ENCODE data around the gene CCDC148. TPM values are rescaled to one million over a fixed set of nuclear protein-coding genes. Genes with fewer than 3 reads are reported as not detected.

CCDC148 gene
- total RNA-seq, 2 experiments from 2014 or later = not detected

DNA sequence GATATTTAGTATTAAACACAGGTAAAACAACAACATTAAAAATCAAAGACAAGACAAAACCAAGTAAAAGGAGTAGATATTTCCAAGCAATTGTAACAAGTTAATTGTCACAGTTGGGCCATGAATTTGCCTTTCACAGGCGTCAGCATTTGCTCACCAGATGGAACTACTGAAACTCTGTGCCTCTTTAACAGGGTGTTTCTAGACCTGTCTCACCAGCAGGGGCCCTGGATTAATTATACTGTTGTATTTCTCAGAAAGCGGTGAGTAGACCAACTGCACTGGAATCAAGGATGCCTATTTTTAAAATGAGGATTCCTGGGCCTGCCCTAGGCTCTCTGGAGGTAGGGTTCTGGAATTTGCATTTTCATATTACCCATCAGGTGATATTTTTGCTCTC is 262.3 kb downstream of the CCDC148 start:
- ATAC-seq (no peak), DNase-seq (no peak)
- H3K4me3 Mint-ChIP-seq = no peak overlapping the region
- intact Hi-C loops (cut with micrococcal nuclease) = no loop called here
- H3K27me3 Mint-ChIP-seq = peaks cover 45% of the 10 kb centered on the region
- H3K27ac Mint-ChIP-seq = no peak overlapping the region
- ChIA-PET POLR2A (no interaction called here), CTCF (no interaction called here)
- H3K36me3 Mint-ChIP-seq (ENCODE audit: low read depth) = no peaks in the 10 kb centered on the region
- peaks cover 27% of the 10 kb centered on the region for H3K4me1 Mint-ChIP-seq (ENCODE audit: low read depth)
- TF ChIP-seq, protein P1, sequence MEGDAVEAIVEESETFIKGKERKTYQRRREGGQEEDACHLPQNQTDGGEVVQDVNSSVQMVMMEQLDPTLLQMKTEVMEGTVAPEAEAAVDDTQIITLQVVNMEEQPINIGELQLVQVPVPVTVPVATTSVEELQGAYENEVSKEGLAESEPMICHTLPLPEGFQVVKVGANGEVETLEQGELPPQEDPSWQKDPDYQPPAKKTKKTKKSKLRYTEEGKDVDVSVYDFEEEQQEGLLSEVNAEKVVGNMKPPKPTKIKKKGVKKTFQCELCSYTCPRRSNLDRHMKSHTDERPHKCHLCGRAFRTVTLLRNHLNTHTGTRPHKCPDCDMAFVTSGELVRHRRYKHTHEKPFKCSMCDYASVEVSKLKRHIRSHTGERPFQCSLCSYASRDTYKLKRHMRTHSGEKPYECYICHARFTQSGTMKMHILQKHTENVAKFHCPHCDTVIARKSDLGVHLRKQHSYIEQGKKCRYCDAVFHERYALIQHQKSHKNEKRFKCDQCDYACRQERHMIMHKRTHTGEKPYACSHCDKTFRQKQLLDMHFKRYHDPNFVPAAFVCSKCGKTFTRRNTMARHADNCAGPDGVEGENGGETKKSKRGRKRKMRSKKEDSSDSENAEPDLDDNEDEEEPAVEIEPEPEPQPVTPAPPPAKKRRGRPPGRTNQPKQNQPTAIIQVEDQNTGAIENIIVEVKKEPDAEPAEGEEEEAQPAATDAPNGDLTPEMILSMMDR (IDR thresholded peaks at IDR 0.05) = no peak
- H3K9me3 Mint-ChIP-seq = no peaks in the 10 kb centered on the region

DNA sequence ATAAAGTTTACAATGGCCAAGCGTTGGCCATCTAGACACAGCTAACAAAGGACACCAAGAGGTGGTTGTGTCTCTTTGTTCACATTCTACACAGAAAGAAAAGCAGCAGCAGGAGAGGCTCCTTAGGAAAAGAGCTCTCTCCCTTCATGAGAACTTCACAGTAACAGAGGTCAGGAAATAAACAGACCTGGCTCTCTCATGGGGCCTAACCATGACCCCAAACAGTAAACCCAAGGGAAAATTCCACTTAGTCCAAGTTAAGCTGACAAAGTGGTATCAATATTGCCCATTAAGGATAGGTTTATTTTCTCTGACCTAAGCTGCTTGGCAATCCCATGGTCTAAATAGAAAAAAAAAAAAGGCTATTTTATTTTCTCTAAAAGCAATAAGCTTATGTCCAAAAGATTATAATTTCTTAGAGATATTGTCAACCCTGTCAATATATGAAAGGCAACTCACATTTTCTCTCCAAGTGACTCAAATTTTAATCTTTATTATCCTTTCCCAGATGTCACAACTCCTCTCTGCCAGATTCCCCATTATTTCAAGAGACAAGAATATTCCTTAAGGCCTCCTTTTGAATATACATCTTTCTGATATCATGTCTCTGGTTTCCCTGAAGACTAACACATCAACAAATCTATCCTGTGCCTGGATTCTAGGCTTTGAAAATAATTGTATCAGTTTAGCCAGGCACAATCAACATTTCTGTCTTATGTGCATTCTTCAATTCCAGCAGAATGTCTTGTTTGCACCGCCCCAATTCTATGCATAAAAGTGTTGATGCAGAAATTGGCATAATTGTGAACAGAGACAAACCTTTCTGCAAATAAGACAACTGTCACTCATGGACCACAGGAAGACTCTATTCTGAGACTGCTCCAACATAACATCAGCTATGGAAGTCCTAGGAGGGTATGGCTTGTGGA is 263.8 kb downstream of the CCDC148 start:
- H3K36me3 Mint-ChIP-seq (ENCODE audit: low read depth) = no peaks in the 10 kb centered on the region
- ChIA-PET POLR2A (no interaction called here), CTCF (interaction anchor here (0.6 to 2.2 kb wide), 5 partner anchors 12 to 168 kb away, joined by 3 to 8 read pairs (median 4); no protein-coding TSS in a partner anchor)
- no peak overlapping the region for H3K27ac Mint-ChIP-seq
- TF ChIP-seq, protein P1 (IDR thresholded peaks at IDR 0.05) = no peak
- H3K4me1 Mint-ChIP-seq (ENCODE audit: low read depth) = peaks cover 27% of the 10 kb centered on the region
- no peaks in the 10 kb centered on the region for H3K9me3 Mint-ChIP-seq
- no peak overlapping the region for H3K4me3 Mint-ChIP-seq
- ATAC-seq = no peak
- peaks cover 39% of the 10 kb centered on the region for H3K27me3 Mint-ChIP-seq
- DNase-seq = no peak
- intact Hi-C loops (cut with micrococcal nuclease) = no loop called here

DNA sequence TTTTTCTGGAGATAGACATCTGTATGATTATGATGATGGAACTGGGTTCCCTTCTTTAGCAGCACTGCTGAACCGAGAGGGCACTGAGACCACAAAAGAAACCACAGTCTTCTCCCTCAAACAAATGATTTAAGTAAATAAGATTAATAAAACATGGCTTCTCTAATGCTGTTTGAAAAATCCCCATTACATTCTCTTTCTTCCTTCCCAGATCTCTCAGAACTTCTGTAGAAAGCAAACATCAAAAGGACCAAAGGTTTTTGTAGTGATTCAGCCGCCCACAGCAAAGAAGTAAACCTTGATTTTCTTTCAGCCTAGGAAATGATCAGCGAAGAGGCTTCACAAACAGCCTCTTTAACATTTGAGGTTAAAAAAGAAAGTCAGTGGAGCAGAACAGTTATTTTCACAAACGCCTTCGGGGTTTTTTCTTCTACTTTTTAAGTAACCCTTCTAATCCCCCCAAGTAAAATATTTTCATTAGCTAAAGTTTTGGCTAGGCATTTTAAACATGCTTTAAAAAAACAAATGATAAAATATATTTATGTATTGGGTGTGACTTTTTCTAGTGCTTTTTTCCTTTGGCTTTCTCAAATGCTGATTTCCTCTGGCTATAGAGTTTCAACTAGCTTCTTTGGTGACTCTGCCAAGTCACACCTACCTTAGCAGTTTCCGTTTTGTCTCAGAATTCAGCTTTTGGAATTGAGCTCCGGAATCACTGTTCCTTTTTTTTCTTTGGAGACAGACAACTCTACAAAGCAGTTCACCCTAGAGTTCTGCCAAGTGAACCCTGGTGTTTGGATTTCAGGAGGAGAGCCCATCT is 265.3 kb downstream of the CCDC148 start:
- Mint-ChIP-seq H3K4me1 (ENCODE audit: low read depth) (peaks cover 27% of the 10 kb centered on the region), H3K36me3 (ENCODE audit: low read depth) (no peaks in the 10 kb centered on the region), H3K27ac (peak overlapping the region; percentile 28), H3K4me3 (no peak overlapping the region), H3K9me3 (no peaks in the 10 kb centered on the region), H3K27me3 (peaks cover 29% of the 10 kb centered on the region)
- intact Hi-C loops (cut with micrococcal nuclease) = no loop called here
- CTCF ChIA-PET = interaction anchor here (1.7 to 2.2 kb wide), 2 partner anchors 12 to 13 kb away, joined by 4 to 8 read pairs; no protein-coding TSS in a partner anchor
- peak; percentile 88 for ATAC-seq
- TF ChIP-seq, protein P1 (IDR thresholded peaks at IDR 0.05) = no peak
- POLR2A ChIA-PET = no interaction called here
- peak; percentile 56 for DNase-seq

DNA sequence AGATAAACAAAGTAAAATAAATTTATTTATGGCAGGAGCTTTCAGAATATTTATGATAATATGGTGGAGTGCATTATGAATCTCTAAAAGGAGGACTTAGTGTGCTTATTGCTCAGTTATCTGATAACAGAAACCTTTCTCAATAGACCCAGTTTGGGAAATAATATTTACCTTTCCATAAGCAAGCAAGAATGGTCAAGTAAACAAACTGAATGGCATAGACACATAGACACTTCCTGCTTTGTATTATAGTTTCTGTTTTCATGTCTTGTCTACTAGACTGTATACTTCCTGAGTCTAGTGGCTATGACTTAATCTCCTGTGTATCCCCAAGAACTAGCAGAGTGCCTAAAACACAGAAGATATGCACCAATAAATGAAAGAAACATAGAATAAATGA is 267.0 kb downstream of the CCDC148 start:
- peaks cover 27% of the 10 kb centered on the region for H3K4me1 Mint-ChIP-seq (ENCODE audit: low read depth)
- H3K9me3 Mint-ChIP-seq = no peaks in the 10 kb centered on the region
- H3K36me3 Mint-ChIP-seq (ENCODE audit: low read depth) = no peaks in the 10 kb centered on the region
- H3K27me3 Mint-ChIP-seq = peaks cover 23% of the 10 kb centered on the region
- TF ChIP-seq, protein P1 (IDR thresholded peaks at IDR 0.05) = no peak
- ATAC-seq (no peak), DNase-seq (no peak)
- no peak overlapping the region for H3K27ac Mint-ChIP-seq
- POLR2A ChIA-PET = no interaction called here
- H3K4me3 Mint-ChIP-seq = no peak overlapping the region
- CTCF ChIA-PET = no interaction called here
- intact Hi-C loops (cut with micrococcal nuclease) = loop anchor here (5.0 kb wide), 1 partner anchor 268 kb away; the partner anchor contains the start of genes CCDC148 and PKP4

Measured in activated CD8-positive, alpha-beta T cell treated with anti-CD3 and anti-CD28 coated beads for 36 hours (primary cell).